ENCODE measurements around the gene GC.

GC gene

GRCh38 chr4:71777891-71778290, 6.0 kb downstream of the GC start:
- H3K4me3 ChIP-seq (ENCODE audit: low read length), result no peak overlapping the region
- no peak for DNase-seq (ENCODE audit: low read depth)
- no peak for TF ChIP-seq CTCF (conservative IDR thresholded peaks at IDR 0.05; ENCODE audit: low read depth, low read length)

GRCh38 chr4:71775449-71775848, 8.4 kb downstream of the GC start:
- no peak for TF ChIP-seq CTCF (conservative IDR thresholded peaks at IDR 0.05; ENCODE audit: low read depth, low read length)
- no peak overlapping the region for H3K4me3 ChIP-seq (ENCODE audit: low read length)
- no peak for DNase-seq (ENCODE audit: low read depth)

GRCh38 chr4:71774136-71774535, 9.7 kb downstream of the GC start:
- no peak for DNase-seq (ENCODE audit: low read depth)
- TF ChIP-seq CTCF (conservative IDR thresholded peaks at IDR 0.05; ENCODE audit: low read depth, low read length), result no peak
- H3K4me3 ChIP-seq (ENCODE audit: low read length), result no peak overlapping the region

GRCh38 chr4:71773004-71773403, 10.9 kb downstream of the GC start:
- no peak for DNase-seq (ENCODE audit: low read depth)

GRCh38 chr4:71772592-71772991, 11.3 kb downstream of the GC start:
- no peak for DNase-seq (ENCODE audit: low read depth)
- TF ChIP-seq CTCF (conservative IDR thresholded peaks at IDR 0.05; ENCODE audit: low read depth, low read length), result no peak
- no peak overlapping the region for H3K4me3 ChIP-seq (ENCODE audit: low read length)

More at GRCh38 chr4:71773004-71773403, 10.9 kb downstream of the GC start:
- H3K4me3 ChIP-seq (ENCODE audit: low read length), result no peak overlapping the region
- TF ChIP-seq CTCF (conservative IDR thresholded peaks at IDR 0.05; ENCODE audit: low read depth, low read length), result no peak

- DNase-seq (ENCODE audit: low read depth), result no peak
- H3K4me3 ChIP-seq (ENCODE audit: low read length), result no peak overlapping the region
- TF ChIP-seq CTCF (conservative IDR thresholded peaks at IDR 0.05; ENCODE audit: low read depth, low read length), result no peak
Observed at GRCh38 chr4:71771613-71772012, 12.3 kb downstream of the GC start.

- TF ChIP-seq CTCF (conservative IDR thresholded peaks at IDR 0.05; ENCODE audit: low read depth, low read length), result no peak
- no peak overlapping the region for H3K4me3 ChIP-seq (ENCODE audit: low read length)
- no peak for DNase-seq (ENCODE audit: low read depth)
Observed at GRCh38 chr4:71769434-71769833, 14.4 kb downstream of the GC start.
